Fibroblast of lung (primary cell): ENCODE results near the gene CTBS. TPM values are rescaled to one million over a fixed set of nuclear protein-coding genes. Genes with fewer than 3 reads are reported as not detected.

Experiments used
- DNase-seq, 2 donors: peaks; one replicate each; pipeline versions ENCODE4 v3.0.0 to v3.0.0-alpha.2; 2010; ENCODE audit warnings: low read depth in 2 of 2
- H2AFZ ChIP-seq: 2 replicates; pipeline ENCODE4 v1.5.1; 2012; ENCODE audit warnings: low read length, control low read depth, inconsistent platforms
- H3K27ac ChIP-seq: 2 replicates; pipeline ENCODE4 v1.5.1; 2011; ENCODE audit warnings: low read length, control low read depth; ENCODE audit not compliant: insufficient read depth
- H3K27me3 ChIP-seq: 2 replicates; pipeline ENCODE4 v1.5.1; 2011; ENCODE audit warnings: mild to moderate bottlenecking, low read length; ENCODE audit not compliant: control insufficient read depth, insufficient read depth
- H3K36me3 ChIP-seq: 2 replicates; pipeline ENCODE4 v1.5.1; 2011; ENCODE audit warnings: low read length; ENCODE audit not compliant: control insufficient read depth, insufficient read depth
- H3K4me1 ChIP-seq: 2 replicates; pipeline ENCODE4 v1.5.1; 2011; ENCODE audit warnings: low read length; ENCODE audit not compliant: control insufficient read depth, insufficient read depth; ENCODE audit errors: extremely low read depth
- H3K4me2 ChIP-seq: 2 replicates; pipeline ENCODE4 v1.5.1; 2011; ENCODE audit warnings: low read length, control low read depth; ENCODE audit not compliant: insufficient read depth; ENCODE audit errors: extremely low read depth
- H3K4me3 ChIP-seq, 4 experiments: fragments of 200-600 bp in 1 of 4; sonication (generic) in 1 of 4; replicated peaks in 1 of 4; 2 replicates each; pipeline ENCODE4 v1.5.1; 2011 to 2016; ENCODE audit warnings: low read length in 4 of 4, low read depth in 3 of 4, mild to moderate bottlenecking in 3 of 4, control low read depth in 2 of 4, inconsistent platforms in 1 of 4, mixed read lengths in 1 of 4; ENCODE audit not compliant: insufficient read depth in 1 of 4; ENCODE audit errors: control extremely low read depth in 1 of 4
- H3K79me2 ChIP-seq: 2 replicates; pipeline ENCODE4 v1.5.1; 2012; ENCODE audit warnings: mild to moderate bottlenecking, low read length, inconsistent platforms; ENCODE audit not compliant: control insufficient read depth, insufficient read depth
- H3K9ac ChIP-seq: 2 replicates; pipeline ENCODE4 v1.5.1; 2011; ENCODE audit warnings: mild to moderate bottlenecking, low read length, control low read depth; ENCODE audit not compliant: insufficient read depth
- H3K9me3 ChIP-seq: 2 replicates; pipeline ENCODE4 v1.5.1; 2012; ENCODE audit warnings: low read depth, low read length; ENCODE audit not compliant: control insufficient read depth, insufficient read depth
- H4K20me1 ChIP-seq: 2 replicates; pipeline ENCODE4 v1.5.1; 2011; ENCODE audit warnings: low read length; ENCODE audit not compliant: control insufficient read depth, insufficient read depth; ENCODE audit errors: extremely low read depth
- CTCF ChIP-seq, 2 donors: IDR thresholded peaks in 1 of 2; conservative IDR thresholded peaks in 1 of 2; 1 replicate in 1 of 2; 2 replicates in 1 of 2; pipeline ENCODE4 v1.5.1; 2011 to 2012; ENCODE audit warnings: low read length in 2 of 2, control low read depth in 1 of 2, inconsistent platforms in 1 of 2, low read depth in 1 of 2, mild to moderate bottlenecking in 1 of 2
- EZH2 ChIP-seq: IDR thresholded peaks from 2 replicates; pipeline ENCODE4 v1.5.1; 2012; ENCODE audit warnings: low read length, control low read depth, mild to moderate bottlenecking; ENCODE audit errors: missing control alignments
- polyA plus RNA-seq, 2 donors: library from polyadenylated mRNA; depleted of rRNA in 1 of 2; stranded (reverse) in 1 of 2; unstranded in 1 of 2; fragments of >200 nt; gene quantifications; 2 replicates each; pipeline ENCODE4 v1.2.1, GENCODE V29; 2011 to 2012; ENCODE audit warnings: missing spikeins in 1 of 2
- total RNA-seq: library from RNA; depleted of rRNA; stranded (reverse); fragments of >200 nt; gene quantifications from 2 replicates; pipeline ENCODE4 v1.2.1, GENCODE V29; 2014

CTBS gene
- total and polyA plus RNA-seq, 2 donors (not counting 1 experiment from before 2014, with no cell fraction given): 10.1 to 35.5 TPM

- Histone ChIP-seq H3K9ac (no peak overlapping the region), H3K4me3 (no peak overlapping the region), H3K4me2 (no peak overlapping the region), H3K36me3 (no peaks in the 10 kb centered on the region), H3K27ac (no peak overlapping the region), H3K27me3 (no peaks in the 10 kb centered on the region), H2AFZ (no peak overlapping the region), H4K20me1 (no peaks in the 10 kb centered on the region), H3K79me2 (no peaks in the 10 kb centered on the region), H3K9me3 (no peaks in the 10 kb centered on the region), H3K4me1 (no peaks in the 10 kb centered on the region)
- DNase-seq: peak in 1 of 2 donors; percentile 32
- TF ChIP-seq CTCF (conservative IDR thresholded peaks at IDR 0.05 in 1 of 2, IDR thresholded peaks at IDR 0.05 in 1 of 2; ENCODE audit: low read depth in 1 of 2, low read length in 2 of 2) (no peak), EZH2 (no peak)
These were observed 36.9 kb upstream of the CTBS start for GRCh38 chr1:84611091-84611490.

DNA sequence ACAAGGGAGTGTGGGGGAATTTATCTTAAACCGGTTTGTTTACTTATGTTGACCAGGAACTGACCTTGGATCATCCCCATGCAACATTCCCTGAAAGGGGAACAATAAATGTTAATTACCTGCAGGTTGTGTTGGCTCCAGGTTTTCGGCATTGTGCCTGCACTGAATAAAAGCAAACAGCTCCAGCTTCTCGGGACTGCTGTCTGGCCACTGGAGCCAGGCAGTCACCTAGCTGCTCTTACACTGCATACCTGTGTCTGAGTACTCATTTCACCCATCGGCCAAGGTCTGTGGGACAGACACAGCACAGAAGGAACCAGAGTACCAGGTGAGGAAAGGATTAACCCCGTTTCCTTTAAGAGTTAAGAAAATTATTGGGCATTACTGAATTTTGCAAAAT, 32.7 kb upstream of the CTBS start:
- Histone ChIP-seq H3K27ac (no peak overlapping the region), H3K9ac (no peak overlapping the region), H3K27me3 (no peaks in the 10 kb centered on the region), H3K79me2 (no peaks in the 10 kb centered on the region), H3K36me3 (no peaks in the 10 kb centered on the region), H3K4me1 (peaks cover 5% of the 10 kb centered on the region), H4K20me1 (no peaks in the 10 kb centered on the region), H3K4me3 (no peak overlapping the region), H3K9me3 (peaks cover 2% of the 10 kb centered on the region), H3K4me2 (no peak overlapping the region), H2AFZ (no peak overlapping the region)
- TF ChIP-seq CTCF (conservative IDR thresholded peaks at IDR 0.05 in 1 of 2, IDR thresholded peaks at IDR 0.05 in 1 of 2; ENCODE audit: low read depth in 1 of 2, low read length in 2 of 2) (no peak), EZH2 (no peak)
- no peak for DNase-seq

GRCh38 chr1:84605157-84605556, 30.9 kb upstream of the CTBS start:
- DNase-seq: no peak
- H3K9me3 ChIP-seq: peaks cover 2% of the 10 kb centered on the region
- no peaks in the 10 kb centered on the region for H4K20me1 ChIP-seq
- H3K79me2 ChIP-seq: no peaks in the 10 kb centered on the region
- no peak overlapping the region for H3K4me2 ChIP-seq
- no peak overlapping the region for H3K4me3 ChIP-seq
- no peaks in the 10 kb centered on the region for H3K27me3 ChIP-seq
- H3K27ac ChIP-seq: no peak overlapping the region
- no peak overlapping the region for H2AFZ ChIP-seq
- no peak overlapping the region for H3K9ac ChIP-seq
- no peaks in the 10 kb centered on the region for H3K36me3 ChIP-seq
- TF ChIP-seq EZH2 (no peak), CTCF (conservative IDR thresholded peaks at IDR 0.05 in 1 of 2, IDR thresholded peaks at IDR 0.05 in 1 of 2; ENCODE audit: low read depth in 1 of 2, low read length in 2 of 2) (no peak)
- H3K4me1 ChIP-seq: peaks cover 5% of the 10 kb centered on the region
